Measurements from ENCODE around the gene SF3B1.
"Not testable (repeated sequence)": the region's sequence is repeated elsewhere in the genome, so short reads cannot be mapped to it uniquely, and the experiment has no call there.

DNA sequence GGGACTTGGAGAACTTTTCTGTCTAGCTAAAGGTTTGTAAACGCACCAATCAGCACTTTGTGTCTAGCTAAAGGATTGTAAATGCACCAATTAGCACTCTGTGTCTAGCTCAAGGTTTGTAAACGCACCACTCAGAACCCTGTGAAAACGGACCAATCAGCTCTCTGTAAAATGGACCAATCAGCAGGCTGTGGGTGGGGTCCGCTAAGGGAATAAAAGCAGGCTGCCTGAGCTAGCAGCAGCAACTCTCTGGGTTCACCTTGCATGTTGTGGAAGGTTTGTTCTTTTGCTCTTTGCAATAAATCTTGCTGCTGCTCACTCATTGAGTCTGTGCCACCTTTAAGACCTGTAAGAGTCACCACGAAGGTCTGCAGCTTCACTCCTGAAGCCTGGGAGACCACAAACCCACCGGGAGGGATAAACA is 16.1 kb upstream of the SF3B1 start:
- TF ChIP-seq POLR2AphosphoS5 (IDR thresholded peaks at IDR 0.05; ENCODE audit: low read depth, low read length); POLR2A (IDR thresholded peaks at IDR 0.05; ENCODE audit: low read depth, low read length); SPI1 (IDR thresholded peaks at IDR 0.05; ENCODE audit: low read depth, low read length); TAF1 (IDR thresholded peaks at IDR 0.05; ENCODE audit: low read depth, low read length); PAX5 (IDR thresholded peaks at IDR 0.05; ENCODE audit: insufficient read depth, low read length, severe bottlenecking); POU2F2 (IDR thresholded peaks at IDR 0.05; ENCODE audit: low read depth, low read length): not testable (repeated sequence)

All from GM12891 (cell line).